Measurements from ENCODE around the gene EIF3A.

DNA sequence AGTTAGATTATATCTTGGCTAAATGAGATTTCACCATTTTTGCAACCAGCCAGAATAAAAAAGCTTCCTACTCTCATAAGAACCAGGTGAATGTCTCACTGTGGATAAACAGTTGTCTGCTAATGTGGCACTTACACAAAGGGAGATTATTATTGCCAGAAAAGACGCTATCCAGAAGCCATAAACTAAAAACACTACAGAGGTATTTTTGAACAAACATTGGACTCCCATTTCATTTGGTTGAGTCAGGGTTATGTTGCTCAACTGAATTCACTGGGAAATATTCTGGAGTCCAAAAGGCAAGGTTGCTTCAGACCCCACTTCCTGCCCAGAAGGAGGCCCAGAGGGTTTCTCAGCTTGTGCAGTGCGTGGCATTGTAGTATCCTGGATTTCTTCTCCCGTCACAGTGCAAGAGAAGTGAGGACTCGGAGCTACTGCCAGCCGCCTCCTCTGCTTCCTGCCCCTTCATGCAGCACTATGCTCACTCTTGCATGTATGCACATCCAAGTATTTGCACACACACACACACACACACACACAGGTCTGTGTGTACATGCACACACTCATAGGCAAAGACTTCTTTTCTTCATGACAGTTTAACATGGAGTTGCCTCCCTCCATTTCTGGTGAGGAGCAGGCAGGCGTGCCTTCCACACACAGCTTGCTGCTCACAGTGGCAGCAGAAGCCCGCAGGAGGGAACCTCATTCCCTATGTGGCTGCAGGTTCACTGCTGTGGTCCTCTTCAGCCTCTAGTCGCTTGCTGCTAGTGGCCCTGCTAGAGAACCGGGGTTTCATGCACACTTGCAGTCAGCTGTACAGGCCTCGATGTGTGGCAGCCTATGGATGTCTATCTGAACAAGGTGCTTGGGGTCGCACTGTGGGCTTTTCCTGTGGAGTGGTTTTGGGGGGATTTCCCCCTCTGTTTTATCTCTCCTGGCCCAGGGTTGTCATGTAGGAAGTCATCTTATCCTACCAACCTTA, 33.4 kb upstream of the EIF3A start:
- no peak for TF ChIP-seq POLR2A (IDR thresholded peaks at IDR 0.05)
- TF ChIP-seq, protein P1, sequence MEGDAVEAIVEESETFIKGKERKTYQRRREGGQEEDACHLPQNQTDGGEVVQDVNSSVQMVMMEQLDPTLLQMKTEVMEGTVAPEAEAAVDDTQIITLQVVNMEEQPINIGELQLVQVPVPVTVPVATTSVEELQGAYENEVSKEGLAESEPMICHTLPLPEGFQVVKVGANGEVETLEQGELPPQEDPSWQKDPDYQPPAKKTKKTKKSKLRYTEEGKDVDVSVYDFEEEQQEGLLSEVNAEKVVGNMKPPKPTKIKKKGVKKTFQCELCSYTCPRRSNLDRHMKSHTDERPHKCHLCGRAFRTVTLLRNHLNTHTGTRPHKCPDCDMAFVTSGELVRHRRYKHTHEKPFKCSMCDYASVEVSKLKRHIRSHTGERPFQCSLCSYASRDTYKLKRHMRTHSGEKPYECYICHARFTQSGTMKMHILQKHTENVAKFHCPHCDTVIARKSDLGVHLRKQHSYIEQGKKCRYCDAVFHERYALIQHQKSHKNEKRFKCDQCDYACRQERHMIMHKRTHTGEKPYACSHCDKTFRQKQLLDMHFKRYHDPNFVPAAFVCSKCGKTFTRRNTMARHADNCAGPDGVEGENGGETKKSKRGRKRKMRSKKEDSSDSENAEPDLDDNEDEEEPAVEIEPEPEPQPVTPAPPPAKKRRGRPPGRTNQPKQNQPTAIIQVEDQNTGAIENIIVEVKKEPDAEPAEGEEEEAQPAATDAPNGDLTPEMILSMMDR (IDR thresholded peaks at IDR 0.05 in 4 of 5, conservative IDR thresholded peaks at IDR 0.05 in 1 of 5), result no peak

Data from gastrocnemius medialis (tissue), 4 donors.